HG03097 (cell line): Measurements from ENCODE around the gene ZNF692.

Experiments used
- ATAC-seq: cut with Tn5 transposase; IDR thresholded peaks from one replicate; pipeline ENCODE4 v1.9.1; 2021; ENCODE audit not compliant: unreplicated experiment, low FRiP score

Gene ZNF692

GRCh38 chr1:248828845-248829244 is 30.0 kb downstream of the ZNF692 start:
- no peak for ATAC-seq

- peak; percentile 96 for ATAC-seq
Observed at GRCh38 chr1:248825909-248826760, 32.8 kb downstream of the ZNF692 start, which contains the start of gene SH3BP5L. SH3BP5L (minus strand) TSS chr1:248825915; CDS start chr1:248824935, 980 bp downstream.

DNA sequence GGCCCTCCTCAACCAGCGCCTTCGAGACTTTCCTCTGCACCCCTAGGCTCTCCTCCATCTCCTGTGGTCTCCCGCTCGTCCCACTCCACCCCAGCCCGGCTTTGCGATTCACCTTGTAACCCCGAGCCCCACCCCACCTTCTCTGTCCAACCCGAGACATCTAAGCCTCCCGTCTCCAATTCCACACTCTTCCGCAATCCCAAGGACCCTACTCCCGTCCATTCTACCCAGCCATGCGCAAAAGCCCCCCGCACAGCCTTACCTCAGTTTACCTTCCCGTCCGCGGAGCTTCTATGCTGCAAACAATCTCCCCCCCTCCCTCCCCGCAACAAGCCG is 33.3 kb downstream of the ZNF692 start:
- ATAC-seq, result peak; percentile 2

- no peak for ATAC-seq
Observed at GRCh38 chr1:248825136-248825535, 33.7 kb downstream of the ZNF692 start.

DNA sequence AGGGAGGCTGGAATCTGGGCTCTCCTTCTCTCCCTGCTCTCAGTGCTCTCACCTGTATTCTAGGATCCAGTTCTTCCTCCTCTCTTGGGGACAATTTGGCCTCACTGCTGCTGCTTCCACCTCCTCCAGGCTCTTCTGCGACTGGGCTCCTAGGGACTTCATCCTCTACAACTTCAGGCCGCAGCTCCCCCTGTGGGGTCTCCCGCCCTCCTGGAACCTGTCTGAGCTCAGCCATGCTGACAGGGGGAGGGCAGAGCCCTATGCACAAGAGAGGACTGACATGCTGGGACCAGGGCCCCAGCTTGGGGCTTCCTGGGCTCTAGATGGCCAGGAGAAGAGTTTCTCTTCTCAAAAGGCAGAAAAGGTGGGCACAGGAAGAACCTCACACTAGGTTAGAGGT is 34.2 kb downstream of the ZNF692 start:
- no peak for ATAC-seq

DNA sequence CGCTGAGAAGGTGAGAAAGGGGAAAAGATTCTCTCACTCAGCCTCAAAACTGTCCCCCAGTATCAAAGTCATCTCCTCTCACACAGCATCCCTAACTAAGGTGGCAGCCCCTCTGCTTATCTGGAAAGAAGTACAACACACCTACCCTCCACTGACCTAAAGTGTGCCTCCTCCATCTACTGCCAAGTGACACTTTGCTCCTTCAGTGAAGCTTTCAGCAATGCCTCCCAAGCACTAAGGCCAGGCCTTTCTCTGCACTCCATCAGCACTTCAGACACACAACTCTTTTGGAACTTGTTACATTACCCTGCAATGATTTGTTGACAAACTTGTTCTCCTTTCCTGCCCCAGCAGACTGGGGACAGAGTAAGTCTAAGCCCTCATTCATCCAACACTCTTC is 34.6 kb downstream of the ZNF692 start:
- ATAC-seq, result no peak

DNA sequence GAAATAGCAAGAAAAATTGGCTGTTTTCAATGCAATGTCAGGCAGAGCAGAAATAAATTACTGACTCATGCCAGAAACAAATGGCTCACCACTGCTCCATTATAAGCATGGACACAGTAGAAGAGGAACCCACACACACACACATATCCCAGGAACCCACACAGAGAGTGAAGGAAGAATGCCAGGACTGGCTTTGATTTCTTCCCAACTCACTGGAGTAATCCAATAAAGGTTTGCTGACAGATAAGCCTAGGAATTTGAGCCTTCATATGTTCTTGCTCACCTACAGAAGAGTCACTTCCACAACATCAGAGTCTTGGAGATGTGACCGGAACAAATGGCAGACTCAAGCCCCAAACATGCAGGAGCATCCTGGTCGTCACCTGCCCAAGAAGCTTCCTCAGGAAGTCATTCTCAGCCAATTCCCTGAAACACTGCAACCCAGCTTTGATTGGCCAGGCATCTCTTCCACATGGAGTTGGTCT is 35.3 kb downstream of the ZNF692 start:
- ATAC-seq, result no peak

DNA sequence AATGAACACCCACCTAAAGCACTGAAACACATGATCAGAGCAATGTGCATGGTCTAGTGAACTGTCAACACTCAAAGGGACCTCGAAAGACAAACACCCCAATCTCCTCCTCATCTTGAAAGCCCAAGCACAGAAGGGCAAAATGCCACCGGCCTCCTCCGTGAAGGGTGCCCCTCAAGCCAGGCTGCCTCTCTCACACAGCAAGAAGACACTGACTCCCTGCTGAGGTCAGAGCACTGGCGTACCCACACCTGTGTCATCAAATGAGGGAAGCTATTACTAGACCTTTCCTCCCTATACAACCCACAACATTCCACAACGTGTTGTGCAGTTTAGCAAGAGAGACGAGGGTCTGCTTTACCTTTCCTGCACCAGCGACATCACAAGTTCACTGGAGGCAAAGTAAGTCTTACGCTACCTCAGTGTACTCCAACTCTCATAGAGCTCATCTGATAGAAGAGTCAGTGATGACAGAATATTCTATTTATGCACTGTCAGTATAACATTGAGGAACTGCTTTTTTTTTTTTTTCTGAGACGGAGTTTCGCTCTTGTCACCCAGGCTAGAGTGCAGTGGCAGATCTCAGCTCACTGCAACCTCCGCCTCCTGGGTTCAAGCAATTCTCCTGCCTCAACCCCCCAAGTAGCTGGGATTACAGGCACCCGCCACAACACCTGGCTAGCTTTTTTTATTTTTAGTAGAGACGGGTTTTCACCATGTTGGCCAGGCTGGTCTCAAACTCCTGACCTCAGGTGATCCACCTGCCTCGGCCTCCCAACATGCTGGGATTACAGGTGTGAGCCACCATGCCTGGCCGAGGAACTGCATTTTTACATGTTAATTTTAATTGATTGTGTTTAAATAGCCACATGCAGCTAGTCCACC is 36.5 kb downstream of the ZNF692 start:
- ATAC-seq, result no peak

GRCh38 chr1:248821641-248822040 is 37.2 kb downstream of the ZNF692 start:
- ATAC-seq, result no peak

GRCh38 chr1:248821101-248821500 is 37.8 kb downstream of the ZNF692 start:
- ATAC-seq, result no peak

DNA sequence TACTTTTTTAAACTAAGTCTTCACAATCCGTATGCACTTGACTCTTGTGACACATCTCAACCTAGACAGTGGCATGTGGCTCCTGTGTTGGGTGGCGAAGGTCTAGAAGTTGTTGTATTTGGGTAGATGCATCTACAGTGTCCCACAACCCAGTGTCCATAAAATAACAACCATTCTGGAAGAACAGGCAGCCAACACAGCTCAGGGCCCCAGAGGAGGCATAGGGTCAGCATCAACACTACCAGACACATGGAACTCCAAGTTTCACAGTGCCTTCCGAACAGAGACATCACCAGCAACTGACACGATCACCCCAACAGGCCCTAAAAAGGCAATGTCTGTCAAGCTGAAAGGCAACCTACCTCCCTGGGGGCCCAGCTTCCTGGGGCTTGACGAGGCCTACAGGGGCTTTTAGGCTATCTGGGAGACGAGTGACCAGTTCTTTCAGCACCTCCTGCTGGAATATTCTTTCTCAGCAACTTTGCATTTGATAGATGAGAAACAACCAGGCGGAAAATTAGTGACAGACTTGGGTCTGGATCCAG is 38.8 kb downstream of the ZNF692 start:
- no peak for ATAC-seq

DNA sequence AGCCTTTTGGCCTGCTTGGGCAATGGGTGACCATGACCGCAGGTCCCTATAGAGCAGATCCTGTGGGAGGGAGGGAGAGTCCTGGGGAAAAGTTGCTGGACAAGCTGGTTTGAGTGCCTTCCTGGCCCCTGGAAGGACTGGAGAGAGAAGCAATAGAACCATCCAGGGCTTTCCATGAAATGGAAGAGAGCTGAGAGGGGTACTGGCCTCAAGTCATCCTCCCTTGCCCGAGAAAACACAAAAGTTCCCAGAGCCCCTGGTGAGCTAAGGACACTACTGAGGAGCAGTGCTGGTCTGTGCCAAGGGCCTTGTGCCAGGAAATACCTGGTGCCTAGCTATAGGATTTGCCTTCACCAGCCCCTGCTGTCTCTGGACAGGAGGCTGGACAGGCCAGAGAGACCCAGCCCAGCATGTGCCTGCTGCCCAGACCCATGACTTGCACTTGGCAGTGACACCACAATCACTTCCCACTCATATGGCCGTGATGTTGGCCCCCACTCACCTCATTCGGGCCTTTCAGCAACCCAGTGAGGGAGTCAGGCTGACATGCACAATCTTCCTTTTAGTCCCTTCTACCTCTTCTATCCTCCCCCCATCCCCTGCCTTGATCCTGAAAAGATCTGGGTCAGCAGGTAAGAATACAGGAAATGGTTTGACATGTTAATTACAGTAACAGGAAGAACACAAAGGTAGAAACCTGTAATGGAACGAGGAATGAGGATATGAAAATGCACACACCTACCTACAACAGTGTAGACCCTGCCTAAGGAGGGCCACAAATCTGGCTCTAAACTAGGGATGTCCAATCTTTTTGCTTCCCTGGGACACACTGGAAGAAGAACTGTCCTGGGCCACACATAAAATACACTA is 40.1 kb downstream of the ZNF692 start:
- ATAC-seq, result no peak

DNA sequence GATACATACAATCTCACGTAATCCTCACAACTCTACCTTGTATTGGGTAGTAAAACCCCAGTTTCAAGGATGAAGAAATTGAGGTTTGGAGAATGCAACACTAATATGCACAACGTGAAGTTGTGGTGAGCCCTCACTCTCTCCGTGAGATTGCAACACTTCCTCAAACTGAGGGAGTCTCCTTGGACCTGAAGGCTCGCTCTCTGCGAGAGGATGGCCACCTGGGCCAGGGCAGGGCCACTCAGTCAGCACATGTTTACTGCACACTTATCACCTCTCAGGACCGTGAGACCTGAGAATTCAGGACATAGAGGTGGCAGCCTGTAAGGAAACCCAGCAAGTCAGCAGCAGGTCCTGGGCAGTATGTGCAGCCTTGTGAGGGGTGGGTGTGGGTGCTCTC is 41.8 kb downstream of the ZNF692 start:
- no peak for ATAC-seq

- ATAC-seq, result no peak
Observed at GRCh38 chr1:248816042-248816851, 42.6 kb downstream of the ZNF692 start.

GRCh38 chr1:248815407-248816034 is 43.4 kb downstream of the ZNF692 start:
- no peak for ATAC-seq

DNA sequence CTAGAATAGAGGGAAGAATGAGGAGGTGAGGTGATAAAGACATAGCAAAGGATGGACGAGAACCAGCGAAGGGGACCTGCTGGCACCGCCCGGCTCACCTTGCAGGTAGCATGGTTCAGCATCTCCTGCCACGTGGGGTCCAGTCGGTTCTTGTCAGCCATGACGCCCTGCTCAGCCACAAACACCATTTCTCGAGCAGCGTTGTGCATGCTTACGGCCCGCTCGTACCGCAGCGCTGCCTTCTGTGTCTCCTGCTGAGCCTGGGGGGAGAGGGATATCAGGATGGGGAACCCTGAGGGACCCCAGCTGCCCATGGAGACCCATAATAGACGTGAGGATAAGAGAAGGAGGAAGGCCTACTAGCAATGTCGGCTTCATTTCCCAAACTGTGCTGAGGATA is 44.5 kb downstream of the ZNF692 start:
- ATAC-seq, result no peak

- ATAC-seq, result no peak
Observed at GRCh38 chr1:248813546-248813945, 45.3 kb downstream of the ZNF692 start.

DNA sequence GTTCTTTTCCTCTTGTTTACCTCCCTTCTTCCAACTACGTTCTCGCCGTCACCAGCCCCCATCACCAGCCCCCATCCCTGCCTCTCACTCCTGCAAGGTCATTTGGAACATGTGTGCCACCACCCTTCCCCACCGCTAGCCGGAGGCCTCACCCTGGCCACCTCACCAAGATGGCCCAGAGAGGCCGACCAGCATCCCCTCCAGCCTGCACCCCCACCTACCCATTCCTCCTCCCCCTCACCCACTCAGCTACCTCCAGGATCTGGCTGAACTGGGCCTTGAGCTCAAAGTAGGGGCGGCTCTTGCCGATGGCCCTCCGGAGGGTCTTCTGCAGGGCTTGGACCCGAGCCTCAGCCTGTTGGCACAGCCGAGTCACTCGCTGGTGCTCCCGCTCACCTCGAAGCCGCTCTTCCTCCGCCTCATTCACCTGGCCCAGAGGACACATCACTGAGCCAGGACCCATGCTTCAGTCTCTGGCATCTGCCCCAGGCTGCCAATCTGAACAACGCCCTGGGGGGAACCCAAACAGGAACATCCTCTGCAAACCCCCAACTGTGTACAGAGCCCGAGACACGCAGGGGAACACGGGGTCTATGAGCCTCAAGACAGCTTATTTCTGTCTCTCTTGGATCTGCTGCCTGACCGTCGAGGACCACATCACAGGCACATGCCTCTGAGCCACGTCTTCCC is 46.0 kb downstream of the ZNF692 start:
- ATAC-seq, result no peak
